Loucy (cell line): Measurements from ENCODE around the gene GPHA2.

Experiments
- EZH2phosphoT487 ChIP-seq: fragments of 200-600 bp; IDR thresholded peaks from 2 replicates; pipeline ENCODE4 v1.6.1; 2018; ENCODE audit warnings: antibody characterized with exemption, mild to moderate bottlenecking, moderate library complexity, borderline replicate concordance
- TF ChIP-seq, protein P1 (sequence below): fragments of 200-600 bp; sonication (generic); conservative IDR thresholded peaks from 2 replicates; pipeline ENCODE4 v1.5.1; 2014; ENCODE audit warnings: mild to moderate bottlenecking, antibody characterized with exemption, low read length

DNA sequence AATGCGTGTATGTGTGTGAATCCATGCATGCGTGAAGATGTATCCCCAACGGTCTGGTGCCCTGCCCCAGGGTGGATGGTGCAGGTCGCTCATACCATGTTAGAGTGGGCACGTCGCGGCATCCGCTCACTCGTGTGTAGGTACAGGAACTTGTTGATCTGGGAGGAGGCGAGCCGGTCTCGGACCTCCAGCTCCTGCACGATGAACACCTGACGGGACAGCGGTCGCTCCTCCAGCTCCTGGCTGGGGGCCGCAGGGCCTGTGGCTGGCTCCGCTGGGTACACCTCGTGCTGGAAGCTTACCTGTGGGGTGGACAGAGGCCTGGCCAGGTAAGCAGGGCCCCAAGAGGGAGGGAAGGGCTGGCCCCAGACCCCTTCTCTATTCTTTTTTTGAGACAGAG, 37.2 kb downstream of the GPHA2 start:
- TF ChIP-seq, protein P1, sequence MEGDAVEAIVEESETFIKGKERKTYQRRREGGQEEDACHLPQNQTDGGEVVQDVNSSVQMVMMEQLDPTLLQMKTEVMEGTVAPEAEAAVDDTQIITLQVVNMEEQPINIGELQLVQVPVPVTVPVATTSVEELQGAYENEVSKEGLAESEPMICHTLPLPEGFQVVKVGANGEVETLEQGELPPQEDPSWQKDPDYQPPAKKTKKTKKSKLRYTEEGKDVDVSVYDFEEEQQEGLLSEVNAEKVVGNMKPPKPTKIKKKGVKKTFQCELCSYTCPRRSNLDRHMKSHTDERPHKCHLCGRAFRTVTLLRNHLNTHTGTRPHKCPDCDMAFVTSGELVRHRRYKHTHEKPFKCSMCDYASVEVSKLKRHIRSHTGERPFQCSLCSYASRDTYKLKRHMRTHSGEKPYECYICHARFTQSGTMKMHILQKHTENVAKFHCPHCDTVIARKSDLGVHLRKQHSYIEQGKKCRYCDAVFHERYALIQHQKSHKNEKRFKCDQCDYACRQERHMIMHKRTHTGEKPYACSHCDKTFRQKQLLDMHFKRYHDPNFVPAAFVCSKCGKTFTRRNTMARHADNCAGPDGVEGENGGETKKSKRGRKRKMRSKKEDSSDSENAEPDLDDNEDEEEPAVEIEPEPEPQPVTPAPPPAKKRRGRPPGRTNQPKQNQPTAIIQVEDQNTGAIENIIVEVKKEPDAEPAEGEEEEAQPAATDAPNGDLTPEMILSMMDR = no peak
- no peak for TF ChIP-seq EZH2phosphoT487
